Erythroblast (primary cell): ENCODE data around the gene KBTBD12.

ENCODE experiments used
- GATA1 ChIP-seq: IDR thresholded peaks from 2 replicates; pipeline ENCODE4 v1.6.1; 2011; ENCODE audit warnings: low read depth, mild to moderate bottlenecking, control low read depth, low read length, moderate library complexity
- POLR2A ChIP-seq: IDR thresholded peaks from 2 replicates; pipeline ENCODE4 v1.6.1; 2011; ENCODE audit warnings: mild to moderate bottlenecking, low read length

DNA sequence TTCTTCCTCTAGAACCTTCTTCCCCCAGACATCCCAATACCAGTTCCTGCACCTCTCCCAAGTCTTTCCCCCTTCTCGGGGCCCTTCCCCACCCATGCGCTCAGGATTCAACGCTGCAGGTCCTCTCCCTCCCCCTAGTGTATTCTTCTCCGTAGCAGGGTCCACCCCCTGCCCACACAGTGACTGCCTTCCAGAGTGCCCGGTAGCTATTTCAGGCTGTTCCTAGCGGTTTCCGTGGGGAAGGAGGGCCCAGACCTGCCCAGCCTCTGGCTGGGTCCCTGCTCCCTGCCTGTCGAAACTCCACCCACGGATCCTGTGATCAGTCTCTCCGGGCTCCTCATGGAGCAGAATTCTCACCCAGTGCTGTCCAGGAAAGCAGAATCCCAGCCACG, 92.0 kb downstream of the KBTBD12 start:
- TF ChIP-seq POLR2A (no peak), GATA1 (no peak)
